HepG2 (cell line): Measurements from ENCODE around the gene ZNF341. TPM values are rescaled to one million over a fixed set of nuclear protein-coding genes. Genes with fewer than 3 reads are reported as not detected.
A peak's percentile ranks its signal among the peaks of the same experiment; 100 is the strongest.

Experiments used
- DNMT1 ChIP-seq: sonication (generic); formaldehyde crosslinking; IDR thresholded peaks from 2 replicates; pipeline ENCODE4 v1.5.1; 2020; ENCODE audit warnings: mild to moderate bottlenecking, missing genetic modification reagents
- ELF3 ChIP-seq: IDR thresholded peaks from 2 replicates; pipeline ENCODE4 v1.6.1; 2016; ENCODE audit warnings: missing genetic modification reagents, missing compliant biosample characterization
- HNRNPK ChIP-seq: fragments of 200-400 bp; formaldehyde crosslinking; IDR thresholded peaks from 2 replicates; pipeline ENCODE4 v1.6.1; 2018; ENCODE audit warnings: low read length, low read depth, moderate library complexity, mild to moderate bottlenecking; ENCODE audit not compliant: poor library complexity, severe bottlenecking
- ISL2 ChIP-seq: sonication (generic); formaldehyde crosslinking; IDR thresholded peaks from 2 replicates; pipeline ENCODE4 v1.5.0; 2020; ENCODE audit warnings: missing genetic modification reagents
- ISX ChIP-seq: sonication (generic); formaldehyde crosslinking; conservative IDR thresholded peaks from 2 replicates; pipeline ENCODE4 v1.5.0; 2020; ENCODE audit warnings: missing genetic modification reagents
- POLR2G ChIP-seq: fragments of 200-400 bp; formaldehyde crosslinking; IDR thresholded peaks from 2 replicates; pipeline ENCODE4 v1.6.1; 2018; ENCODE audit warnings: mild to moderate bottlenecking, low read depth, low read length, moderate library complexity
- RAD21 ChIP-seq: fragments of 450-650 bp; formaldehyde crosslinking; IDR thresholded peaks from 2 replicates; pipeline ENCODE4 v1.5.0; 2020; ENCODE audit warnings: mild to moderate bottlenecking
- SMARCC2 ChIP-seq: fragments of 450-650 bp; IDR thresholded peaks from 2 replicates; pipeline ENCODE4 v1.6.1; 2017; ENCODE audit warnings: antibody characterized with exemption, mild to moderate bottlenecking
- SP5 ChIP-seq: IDR thresholded peaks from 2 replicates; pipeline ENCODE4 v1.6.1; 2016; ENCODE audit warnings: low read depth, borderline replicate concordance
- SRY ChIP-seq: sonication (generic); formaldehyde crosslinking; IDR thresholded peaks from 2 replicates; pipeline ENCODE4 v1.8.0; 2022; ENCODE audit warnings: mild to moderate bottlenecking, missing genetic modification reagents
- SSRP1 ChIP-seq: IDR thresholded peaks from 2 replicates; pipeline ENCODE4 v1.6.1; 2016; ENCODE audit warnings: control low read depth
- SYNCRIP ChIP-seq: fragments of 200-400 bp; formaldehyde crosslinking; IDR thresholded peaks from 2 replicates; pipeline ENCODE4 v1.6.1; 2018; ENCODE audit warnings: mild to moderate bottlenecking, low read depth, low read length; ENCODE audit not compliant: insufficient read depth
- TBX3 ChIP-seq: fragments of 450-650 bp; IDR thresholded peaks from 2 replicates; pipeline ENCODE4 v1.6.1; 2017; ENCODE audit warnings: antibody characterized with exemption, mild to moderate bottlenecking, inconsistent platforms, borderline replicate concordance
- TCF7 ChIP-seq: sonication (generic); IDR thresholded peaks from 2 replicates; pipeline ENCODE4 v1.6.1; 2016; ENCODE audit warnings: antibody characterized with exemption, low read depth
- ZC3H13 ChIP-seq: sonication (generic); formaldehyde crosslinking; IDR thresholded peaks from 2 replicates; pipeline ENCODE4 v1.8.1; 2023; ENCODE audit warnings: mild to moderate bottlenecking, missing genetic modification reagents, moderate library complexity
- ZC3H4 ChIP-seq: sonication (generic); formaldehyde crosslinking; IDR thresholded peaks from 2 replicates; pipeline ENCODE4 v1.4.0; 2020; ENCODE audit warnings: missing genetic modification reagents, borderline replicate concordance
- ZFP41 ChIP-seq: sonication (generic); formaldehyde crosslinking; IDR thresholded peaks from 2 replicates; pipeline ENCODE4 v1.4.0; 2020; ENCODE audit warnings: mild to moderate bottlenecking, missing genetic modification reagents, borderline replicate concordance
- ZKSCAN8 ChIP-seq: IDR thresholded peaks from 2 replicates; pipeline ENCODE4 v1.6.1; 2016; ENCODE audit warnings: borderline replicate concordance, missing genetic modification reagents, missing compliant biosample characterization
- ZNF256 ChIP-seq: sonication (generic); formaldehyde crosslinking; conservative IDR thresholded peaks from 2 replicates; pipeline ENCODE4 v1.4.0; 2020; ENCODE audit warnings: missing genetic modification reagents
- ZNF274 ChIP-seq: sonication (generic); formaldehyde crosslinking; IDR thresholded peaks from 2 replicates; pipeline ENCODE4 v1.5.1; 2020; ENCODE audit warnings: mild to moderate bottlenecking, missing genetic modification reagents
- ZNF501 ChIP-seq: sonication (generic); formaldehyde crosslinking; IDR thresholded peaks from 2 replicates; pipeline ENCODE4 v1.5.1; 2020; ENCODE audit warnings: mild to moderate bottlenecking, moderate library complexity, missing genetic modification reagents
- ZNF530 ChIP-seq: sonication (generic); formaldehyde crosslinking; IDR thresholded peaks from 2 replicates; pipeline ENCODE4 v1.5.0; 2020; ENCODE audit warnings: low read depth, mild to moderate bottlenecking, missing genetic modification reagents
- ZNF772 ChIP-seq: sonication (generic); formaldehyde crosslinking; IDR thresholded peaks from 2 replicates; pipeline ENCODE4 v1.5.0; 2020; ENCODE audit warnings: mild to moderate bottlenecking, missing genetic modification reagents
- ZNF841 ChIP-seq: sonication (generic); formaldehyde crosslinking; IDR thresholded peaks from 2 replicates; pipeline ENCODE4 v1.8.1; 2023; ENCODE audit warnings: missing genetic modification reagents, borderline replicate concordance
- ZSCAN20 ChIP-seq: sonication (generic); formaldehyde crosslinking; IDR thresholded peaks from 2 replicates; pipeline ENCODE4 v1.4.0; 2020; ENCODE audit warnings: missing genetic modification reagents, mild to moderate bottlenecking, borderline replicate concordance
- polyA plus RNA-seq, 8 experiments: library from polyadenylated mRNA; depleted of rRNA in 3 of 8; stranded (reverse) in 7 of 8; unstranded in 1 of 8; fragments of >200 nt; fragmentation: Illumina TruSeq in 4 of 8; extraction: Trizol in 4 of 8; gene quantifications; 2 replicates each; pipeline versions ENCODE4 v1.2.1 to v1.2.3, GENCODE V29; 2011 to 2016; ENCODE audit warnings: low read depth in 4 of 8, missing spikeins in 1 of 8, mixed read lengths in 1 of 8; ENCODE audit not compliant: insufficient read depth in 1 of 8
- total RNA-seq, 5 experiments: library from RNA; depleted of rRNA; stranded (reverse); fragments of >200 nt; fragmentation: Illumina TruSeq; extraction: Trizol; gene quantifications; 2 replicates each; pipeline ENCODE4 v1.2.3, GENCODE V29; 2016; ENCODE audit warnings: low read depth in 1 of 5
- TF ChIP-seq, protein P1 (sequence below): sonication (generic); formaldehyde crosslinking; IDR thresholded peaks from 2 replicates; pipeline ENCODE4 v1.4.0; 2020; ENCODE audit warnings: missing genetic modification reagents
- TF ChIP-seq, protein P2 (sequence below): sonication (generic); formaldehyde crosslinking; conservative IDR thresholded peaks from 2 replicates; pipeline ENCODE4 v1.5.0; 2020; ENCODE audit warnings: missing genetic modification reagents
- TF ChIP-seq, protein P3 (sequence below): sonication (generic); formaldehyde crosslinking; IDR thresholded peaks from 2 replicates; pipeline ENCODE4 v1.4.0; 2020; ENCODE audit warnings: missing genetic modification reagents

ZNF341 gene
- total and polyA plus RNA-seq, 2 of the 13 experiments (the other 11 are each of a cell fraction or from before 2014, with no cell fraction given): 1.1 to 2.2 TPM

DNA sequence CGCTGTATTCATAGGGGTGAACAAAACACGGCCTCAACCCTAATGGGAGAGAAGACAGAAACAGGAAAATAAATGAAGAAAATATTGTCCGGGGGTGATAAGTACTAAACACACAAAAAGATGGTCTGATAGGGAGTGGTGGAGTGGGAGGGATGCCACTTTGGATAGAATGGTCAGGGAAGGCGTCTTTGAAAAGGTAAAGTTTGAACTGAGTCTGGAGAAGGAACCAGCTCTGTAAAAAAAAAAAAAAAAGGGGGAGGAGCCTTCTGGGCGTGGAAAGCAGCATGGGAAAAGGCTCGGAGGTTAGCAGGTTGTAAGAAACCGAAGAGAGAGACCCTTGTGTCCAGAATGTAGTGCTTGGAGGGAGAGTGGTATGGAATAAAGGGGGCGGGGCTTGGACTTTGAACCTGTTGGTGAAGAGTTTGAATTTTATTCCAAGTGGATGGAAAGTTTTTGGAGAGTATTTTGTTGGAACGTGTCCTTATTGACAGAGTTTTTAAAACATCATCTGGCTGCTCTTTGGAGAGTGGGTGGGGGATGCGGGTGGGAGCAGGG lies 81.2 kb downstream of the ZNF341 start (continued):
- no peak for TF ChIP-seq SRY
- TF ChIP-seq ZC3H4: no peak
- TF ChIP-seq ZNF530: no peak
- TF ChIP-seq SSRP1 (CRISPR knock-in tag): no peak
- TF ChIP-seq SP5 (CRISPR knock-in tag): peak; percentile 72; the same call in 1 of the 2 replicates
- no peak for TF ChIP-seq ISX (CRISPR knock-in tag)
- peak; percentile 17; the same call in 1 of the 2 replicates for TF ChIP-seq ELF3 (CRISPR knock-in tag)
- TF ChIP-seq ZKSCAN8: no peak
- no peak for TF ChIP-seq ZNF256 (CRISPR knock-in tag)
- TF ChIP-seq ZNF501 (CRISPR knock-in tag): no peak
- no peak for TF ChIP-seq ZFP41 (CRISPR knock-in tag)
- no peak for TF ChIP-seq ZNF841
- TF ChIP-seq, protein P1, sequence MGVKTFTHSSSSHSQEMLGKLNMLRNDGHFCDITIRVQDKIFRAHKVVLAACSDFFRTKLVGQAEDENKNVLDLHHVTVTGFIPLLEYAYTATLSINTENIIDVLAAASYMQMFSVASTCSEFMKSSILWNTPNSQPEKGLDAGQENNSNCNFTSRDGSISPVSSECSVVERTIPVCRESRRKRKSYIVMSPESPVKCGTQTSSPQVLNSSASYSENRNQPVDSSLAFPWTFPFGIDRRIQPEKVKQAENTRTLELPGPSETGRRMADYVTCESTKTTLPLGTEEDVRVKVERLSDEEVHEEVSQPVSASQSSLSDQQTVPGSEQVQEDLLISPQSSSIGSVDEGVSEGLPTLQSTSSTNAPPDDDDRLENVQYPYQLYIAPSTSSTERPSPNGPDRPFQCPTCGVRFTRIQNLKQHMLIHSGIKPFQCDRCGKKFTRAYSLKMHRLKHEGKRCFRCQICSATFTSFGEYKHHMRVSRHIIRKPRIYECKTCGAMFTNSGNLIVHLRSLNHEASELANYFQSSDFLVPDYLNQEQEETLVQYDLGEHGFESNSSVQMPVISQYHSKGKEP (CRISPR knock-in tag): no peak
- 0 out of 2 replicates have a peak, but pooled peaks have one; percentile 25 for TF ChIP-seq ISL2 (CRISPR knock-in tag)
- peak; percentile 50; the same call in 1 of the 2 replicates for TF ChIP-seq POLR2G
- no peak for TF ChIP-seq DNMT1
- no peak for TF ChIP-seq ZNF772 (CRISPR knock-in tag)
- TF ChIP-seq ZSCAN20 (CRISPR knock-in tag): no peak
- no peak for TF ChIP-seq SMARCC2
- TF ChIP-seq, protein P2, sequence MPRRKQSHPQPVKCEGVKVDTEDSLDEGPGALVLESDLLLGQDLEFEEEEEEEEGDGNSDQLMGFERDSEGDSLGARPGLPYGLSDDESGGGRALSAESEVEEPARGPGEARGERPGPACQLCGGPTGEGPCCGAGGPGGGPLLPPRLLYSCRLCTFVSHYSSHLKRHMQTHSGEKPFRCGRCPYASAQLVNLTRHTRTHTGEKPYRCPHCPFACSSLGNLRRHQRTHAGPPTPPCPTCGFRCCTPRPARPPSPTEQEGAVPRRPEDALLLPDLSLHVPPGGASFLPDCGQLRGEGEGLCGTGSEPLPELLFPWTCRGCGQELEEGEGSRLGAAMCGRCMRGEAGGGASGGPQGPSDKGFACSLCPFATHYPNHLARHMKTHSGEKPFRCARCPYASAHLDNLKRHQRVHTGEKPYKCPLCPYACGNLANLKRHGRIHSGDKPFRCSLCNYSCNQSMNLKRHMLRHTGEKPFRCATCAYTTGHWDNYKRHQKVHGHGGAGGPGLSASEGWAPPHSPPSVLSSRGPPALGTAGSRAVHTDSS (CRISPR knock-in tag): no peak
- TF ChIP-seq TCF7: 0 out of 2 replicates have a peak, but pooled peaks have one; percentile 19
- TF ChIP-seq RAD21 (CRISPR knock-in tag): no peak
- TF ChIP-seq SYNCRIP: no peak
- TF ChIP-seq ZC3H13 (CRISPR knock-in tag): no peak
- TF ChIP-seq HNRNPK: no peak
- TF ChIP-seq TBX3: no peak
- TF ChIP-seq, protein P3, sequence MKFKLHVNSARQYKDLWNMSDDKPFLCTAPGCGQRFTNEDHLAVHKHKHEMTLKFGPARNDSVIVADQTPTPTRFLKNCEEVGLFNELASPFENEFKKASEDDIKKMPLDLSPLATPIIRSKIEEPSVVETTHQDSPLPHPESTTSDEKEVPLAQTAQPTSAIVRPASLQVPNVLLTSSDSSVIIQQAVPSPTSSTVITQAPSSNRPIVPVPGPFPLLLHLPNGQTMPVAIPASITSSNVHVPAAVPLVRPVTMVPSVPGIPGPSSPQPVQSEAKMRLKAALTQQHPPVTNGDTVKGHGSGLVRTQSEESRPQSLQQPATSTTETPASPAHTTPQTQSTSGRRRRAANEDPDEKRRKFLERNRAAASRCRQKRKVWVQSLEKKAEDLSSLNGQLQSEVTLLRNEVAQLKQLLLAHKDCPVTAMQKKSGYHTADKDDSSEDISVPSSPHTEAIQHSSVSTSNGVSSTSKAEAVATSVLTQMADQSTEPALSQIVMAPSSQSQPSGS (CRISPR knock-in tag): no peak
- TF ChIP-seq ZNF274 (CRISPR knock-in tag): no peak; the same call in 1 of the 2 replicates
